NB4 (cell line): ENCODE data around the gene PAM.

ENCODE experiments used
- DNase-seq: peaks from one replicate; pipeline ENCODE4 v3.0.0; 2010; ENCODE audit warnings: low read depth
- H3K4me3 ChIP-seq: one replicate; pipeline ENCODE4 v1.5.1; 2011; ENCODE audit warnings: mild to moderate bottlenecking, low read depth, low read length, moderate library complexity
- MAX ChIP-seq: IDR thresholded peaks from 2 replicates; pipeline ENCODE4 v1.6.1; 2011; ENCODE audit warnings: low read depth, low read length
- MYC ChIP-seq: IDR thresholded peaks from 2 replicates; pipeline ENCODE4 v1.6.1; 2011; ENCODE audit warnings: low read depth, low read length
- POLR2A ChIP-seq: IDR thresholded peaks from 2 replicates; pipeline ENCODE4 v1.6.1; 2011; ENCODE audit warnings: mild to moderate bottlenecking; ENCODE audit not compliant: insufficient read length; ENCODE audit errors: extremely low read depth
- TF ChIP-seq, protein P1 (sequence below): IDR thresholded peaks from one replicate; pipeline ENCODE4 v1.5.1; 2012; ENCODE audit warnings: low read depth, low read length

Gene PAM

GRCh38 chr5:102818345-102818744, 63.2 kb downstream of the PAM start:
- TF ChIP-seq MAX = no peak
- TF ChIP-seq MYC = no peak
- TF ChIP-seq, protein P1, sequence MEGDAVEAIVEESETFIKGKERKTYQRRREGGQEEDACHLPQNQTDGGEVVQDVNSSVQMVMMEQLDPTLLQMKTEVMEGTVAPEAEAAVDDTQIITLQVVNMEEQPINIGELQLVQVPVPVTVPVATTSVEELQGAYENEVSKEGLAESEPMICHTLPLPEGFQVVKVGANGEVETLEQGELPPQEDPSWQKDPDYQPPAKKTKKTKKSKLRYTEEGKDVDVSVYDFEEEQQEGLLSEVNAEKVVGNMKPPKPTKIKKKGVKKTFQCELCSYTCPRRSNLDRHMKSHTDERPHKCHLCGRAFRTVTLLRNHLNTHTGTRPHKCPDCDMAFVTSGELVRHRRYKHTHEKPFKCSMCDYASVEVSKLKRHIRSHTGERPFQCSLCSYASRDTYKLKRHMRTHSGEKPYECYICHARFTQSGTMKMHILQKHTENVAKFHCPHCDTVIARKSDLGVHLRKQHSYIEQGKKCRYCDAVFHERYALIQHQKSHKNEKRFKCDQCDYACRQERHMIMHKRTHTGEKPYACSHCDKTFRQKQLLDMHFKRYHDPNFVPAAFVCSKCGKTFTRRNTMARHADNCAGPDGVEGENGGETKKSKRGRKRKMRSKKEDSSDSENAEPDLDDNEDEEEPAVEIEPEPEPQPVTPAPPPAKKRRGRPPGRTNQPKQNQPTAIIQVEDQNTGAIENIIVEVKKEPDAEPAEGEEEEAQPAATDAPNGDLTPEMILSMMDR = no peak
- no peak for TF ChIP-seq POLR2A
- H3K4me3 ChIP-seq = no peak overlapping the region
- DNase-seq = no peak

DNA sequence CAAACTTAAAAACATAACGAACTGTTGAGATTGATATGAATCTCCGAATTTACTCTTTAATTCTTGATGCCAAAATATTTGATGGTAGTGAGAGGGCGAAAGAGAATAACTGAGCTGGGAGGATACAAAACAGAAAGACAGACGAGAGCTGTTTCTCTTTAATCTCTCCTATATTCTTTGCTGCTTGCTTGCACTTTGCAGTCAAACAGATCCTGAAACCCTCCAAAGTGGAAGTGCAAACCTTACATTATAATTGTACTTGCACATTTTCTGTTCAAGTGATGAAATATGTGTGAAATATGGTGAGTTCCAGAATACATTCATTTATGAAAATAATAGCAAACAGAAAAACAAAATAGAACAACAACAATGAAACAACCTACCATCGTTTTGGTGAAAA, 63.8 kb downstream of the PAM start:
- TF ChIP-seq POLR2A (no peak), MAX (no peak), MYC (no peak)
- TF ChIP-seq, protein P1 = no peak
- no peak overlapping the region for H3K4me3 ChIP-seq
- no peak for DNase-seq

GRCh38 chr5:102819634-102820033, 64.5 kb downstream of the PAM start:
- no peak for TF ChIP-seq MYC
- no peak for TF ChIP-seq POLR2A
- TF ChIP-seq MAX = no peak
- TF ChIP-seq, protein P1 = no peak
- no peak overlapping the region for H3K4me3 ChIP-seq
- no peak for DNase-seq

- no peak for DNase-seq
- TF ChIP-seq, protein P1 = no peak
- TF ChIP-seq MYC (no peak), POLR2A (no peak), MAX (no peak)
- H3K4me3 ChIP-seq = no peak overlapping the region
Measured at GRCh38 chr5:102823441-102823874, 68.4 kb downstream of the PAM start.

GRCh38 chr5:102826629-102827028, 71.5 kb downstream of the PAM start:
- TF ChIP-seq MAX (no peak), POLR2A (no peak), MYC (no peak)
- TF ChIP-seq, protein P1 = no peak
- DNase-seq = no peak
- H3K4me3 ChIP-seq = no peak overlapping the region

DNA sequence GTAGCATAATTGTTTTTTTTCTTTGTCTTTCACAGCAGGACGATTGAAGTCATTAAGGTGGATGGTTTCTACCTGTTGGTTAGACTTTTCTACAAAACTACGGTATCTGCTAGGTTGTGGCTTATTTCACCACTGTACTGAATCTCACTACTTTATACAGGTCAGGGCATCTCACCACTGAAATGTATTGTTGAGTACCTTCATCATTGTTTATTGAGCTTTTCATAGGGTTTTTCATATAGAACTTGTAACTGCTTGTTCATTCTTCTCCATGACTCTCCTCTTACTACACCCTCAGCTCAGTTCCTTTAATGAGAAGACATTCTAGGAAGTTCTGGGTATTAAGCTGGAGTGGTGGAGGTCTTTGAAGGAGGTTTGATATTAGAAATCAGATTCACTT, 75.1 kb downstream of the PAM start:
- DNase-seq = no peak
- TF ChIP-seq MAX (no peak), MYC (no peak), POLR2A (no peak)
- TF ChIP-seq, protein P1 = no peak
- no peak overlapping the region for H3K4me3 ChIP-seq
